Endothelial cell of umbilical vein (primary cell): ENCODE measurements around the gene GOLT1A. TPM values are rescaled to one million over a fixed set of nuclear protein-coding genes. Genes with fewer than 3 reads are reported as not detected.

Experiments used
- BruUV-seq: library from RNA; stranded (reverse); fragments of 400-500 nt; replicated peaks from 2 replicates; lab custom pipeline; 2021; lab: Mats Ljungman, UMichigan
- CTCF ChIA-PET: fragments of 300-600, 350-600 bp; sonication (Branson Sonifier 250); formaldehyde crosslinking; loops from one replicate; lab custom pipeline; 2021; ENCODE audit warnings: antibody characterized with exemption, inconsistent platforms; lab: Charles Lee
- POLR2A ChIA-PET: fragments of 300-600, 350-600 bp; sonication (Branson Sonifier 250); formaldehyde crosslinking; loops from one replicate; lab custom pipeline; 2021; ENCODE audit warnings: antibody characterized with exemption, inconsistent platforms; lab: Charles Lee
- DNase-seq: peaks from one replicate; pipeline ENCODE4 v3.0.0-alpha.2; 2011; ENCODE audit warnings: low read depth, low spot score
- FAIRE-seq: peaks from 2 replicates; lab custom pipeline; 2011; peaks lifted over from hg19 to GRCh38; lab: Jason Lieb, UNC
- H2AFZ ChIP-seq: 2 replicates; pipeline ENCODE4 v1.6.0; 2012; ENCODE audit warnings: low read depth, low read length, control low read depth, inconsistent platforms
- H3K27ac ChIP-seq: 2 replicates; pipeline ENCODE4 v1.5.1; 2011; ENCODE audit warnings: low read depth, mild to moderate bottlenecking, control low read depth, low read length, moderate library complexity; ENCODE audit not compliant: insufficient read depth
- H3K27me3 ChIP-seq, 2 experiments: 2 replicates each; pipeline versions ENCODE4 v1.6.0 to v1.6.1; 2011; ENCODE audit warnings: low read length in 2 of 2, mixed read lengths in 1 of 2; ENCODE audit not compliant: control insufficient read depth in 2 of 2, insufficient read depth in 2 of 2
- H3K36me3 ChIP-seq, 2 experiments: 2 replicates in 1 of 2; 3 replicates in 1 of 2; pipeline ENCODE4 v1.5.1; 2011; ENCODE audit warnings: low read length in 2 of 2, mild to moderate bottlenecking in 1 of 2, moderate library complexity in 1 of 2; ENCODE audit not compliant: control insufficient read depth in 2 of 2, insufficient read depth in 2 of 2; ENCODE audit errors: extremely low read depth in 1 of 2
- H3K4me1 ChIP-seq: 3 replicates; pipeline ENCODE4 v1.5.1; 2011; ENCODE audit warnings: mild to moderate bottlenecking, low read length; ENCODE audit not compliant: control insufficient read depth, insufficient read depth; ENCODE audit errors: extremely low read depth
- H3K4me2 ChIP-seq: 2 replicates; pipeline ENCODE4 v1.6.1; 2011; ENCODE audit warnings: low read length, control low read depth, mixed read lengths; ENCODE audit not compliant: insufficient read depth
- H3K4me3 ChIP-seq, 3 experiments: fragments of 200-600 bp in 1 of 3; sonication (generic), shearing (Covaris generic) in 1 of 3; replicated peaks in 1 of 3; 2 replicates each; pipeline ENCODE4 v1.5.1; 2011 to 2016; ENCODE audit warnings: control low read depth in 3 of 3, low read length in 3 of 3, mild to moderate bottlenecking in 2 of 3, inconsistent platforms in 1 of 3, low read depth in 1 of 3, moderate library complexity in 1 of 3; ENCODE audit not compliant: insufficient read depth in 1 of 3
- H3K79me2 ChIP-seq: 2 replicates; pipeline ENCODE4 v1.6.0; 2012; ENCODE audit warnings: low read length, inconsistent platforms; ENCODE audit not compliant: control insufficient read depth, insufficient read depth
- H3K9ac ChIP-seq: replicated peaks from 2 replicates; pipeline ENCODE3; 2011; ENCODE audit warnings: low read length, control low read depth; ENCODE audit not compliant: insufficient read depth; ENCODE audit errors: extremely low read depth
- H3K9me1 ChIP-seq: replicated peaks from 3 replicates; pipeline ENCODE4 v1.6.0; 2011; ENCODE audit warnings: mild to moderate bottlenecking, low read length; ENCODE audit not compliant: control insufficient read depth, insufficient read depth; ENCODE audit errors: extremely low read depth
- H3K9me3 ChIP-seq: replicated peaks from 2 replicates; pipeline ENCODE4 v1.5.1; 2012; ENCODE audit warnings: low read length, inconsistent platforms; ENCODE audit not compliant: control insufficient read depth, insufficient read depth
- H4K20me1 ChIP-seq: replicated peaks from 2 replicates; pipeline ENCODE3; 2011; ENCODE audit warnings: mild to moderate bottlenecking, low read length; ENCODE audit not compliant: control insufficient read depth, insufficient read depth; ENCODE audit errors: extremely low read depth
- EZH2 ChIP-seq: IDR thresholded peaks from 2 replicates; pipeline ENCODE4 v1.6.1; 2012; ENCODE audit warnings: borderline replicate concordance, low read depth, mild to moderate bottlenecking, moderate library complexity, low read length, inconsistent platforms; ENCODE audit not compliant: severe bottlenecking
- FOS ChIP-seq: IDR thresholded peaks from 2 replicates; pipeline ENCODE4 v1.6.1; 2011; ENCODE audit warnings: mild to moderate bottlenecking, low read length, moderate library complexity, borderline replicate concordance; ENCODE audit not compliant: insufficient read depth
- GATA2 ChIP-seq: IDR thresholded peaks from 2 replicates; pipeline ENCODE4 v1.7.0; 2011; ENCODE audit warnings: low read depth, mild to moderate bottlenecking, moderate library complexity, mixed read lengths, low read length; ENCODE audit not compliant: insufficient read length, insufficient read depth
- JUN ChIP-seq: IDR thresholded peaks from 2 replicates; pipeline ENCODE4 v1.6.1; 2011; ENCODE audit warnings: borderline replicate concordance, low read depth; ENCODE audit not compliant: insufficient read length, insufficient read depth
- MYC ChIP-seq: IDR thresholded peaks from one replicate; pipeline ENCODE4 v1.6.1; 2011; ENCODE audit warnings: mild to moderate bottlenecking, low read depth, low read length
- POLR2A ChIP-seq: IDR thresholded peaks from 2 replicates; pipeline ENCODE4 v1.6.1; 2012; ENCODE audit warnings: low read depth, mild to moderate bottlenecking, control low read depth, low read length
- POLR2AphosphoS5 ChIP-seq: IDR thresholded peaks from 2 replicates; pipeline ENCODE4 v1.6.1; 2012; ENCODE audit warnings: low read depth, mild to moderate bottlenecking, control low read depth, low read length, moderate library complexity; ENCODE audit not compliant: insufficient read depth
- dilution Hi-C: fragments of 300-500 bp; cut with MboI; formaldehyde crosslinking; loops from one replicate; pipeline ENCODE4 v1.15.0; 2019; ENCODE audit warnings: low sequenced_read_pairs; ENCODE audit not compliant: extremely low pct_ligation_motif_present
- intact Hi-C: fragments of 100-400 bp; cut with micrococcal nuclease; formaldehyde crosslinking; loops from one replicate; pipeline ENCODE4 v1.10.0; 2022
- polyA plus RNA-seq, 4 experiments: library from polyadenylated mRNA; depleted of rRNA in 3 of 4; stranded (reverse) in 3 of 4; unstranded in 1 of 4; fragments of >200 nt; gene quantifications; 2 replicates each; pipeline versions ENCODE4 v1.2.1 to v1.2.3, GENCODE V29; 2011 to 2012; ENCODE audit warnings: missing spikeins in 1 of 4
- total RNA-seq: library from RNA; stranded (reverse); gene quantifications from 2 replicates; pipeline ENCODE4 v1.2.3, GENCODE V29; 2021
- TF ChIP-seq, protein P1 (sequence below), 2 donors: IDR thresholded peaks; 1 replicate in 1 of 2; 2 replicates in 1 of 2; pipeline ENCODE4 v1.5.1; 2011; ENCODE audit warnings: low read length in 2 of 2, mild to moderate bottlenecking in 2 of 2, moderate library complexity in 2 of 2, control low read depth in 1 of 2, inconsistent platforms in 1 of 2, low read depth in 1 of 2; ENCODE audit not compliant: insufficient read depth in 1 of 2; ENCODE audit errors: extremely low read depth in 1 of 2
- TF ChIP-seq, protein P2 (sequence below): IDR thresholded peaks from 2 replicates; pipeline ENCODE4 v1.6.1; 2011; ENCODE audit not compliant: insufficient read depth, insufficient read length

GOLT1A gene
- total and polyA plus RNA-seq, 2 donors (not counting 3 experiments of a cell fraction or from before 2014, with no cell fraction given) = not detected

DNA sequence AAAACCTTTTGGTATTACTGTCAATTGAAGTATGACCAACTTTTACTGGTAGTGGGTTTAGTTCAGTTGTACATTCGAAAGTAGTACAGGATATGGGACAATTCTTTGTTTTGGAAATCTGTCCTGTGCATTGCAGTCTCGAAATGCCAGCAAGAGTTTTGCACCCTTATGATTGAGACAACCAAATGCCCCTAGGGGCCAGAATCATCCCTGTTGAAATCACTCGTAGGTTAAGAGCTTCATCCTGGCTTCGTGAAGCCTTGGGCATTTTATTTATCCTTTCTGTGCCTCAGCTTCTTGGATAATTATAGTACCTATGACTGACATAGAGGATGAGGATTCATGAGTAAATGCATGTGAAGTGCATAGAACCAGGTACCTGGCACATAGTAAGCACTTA is 2.4 kb upstream of the GOLT1A start:
- no TSS peak for BruUV-seq
- dilution Hi-C loops = no loop called here
- no peak overlapping the region for H3K4me3 ChIP-seq
- TF ChIP-seq, protein P1, sequence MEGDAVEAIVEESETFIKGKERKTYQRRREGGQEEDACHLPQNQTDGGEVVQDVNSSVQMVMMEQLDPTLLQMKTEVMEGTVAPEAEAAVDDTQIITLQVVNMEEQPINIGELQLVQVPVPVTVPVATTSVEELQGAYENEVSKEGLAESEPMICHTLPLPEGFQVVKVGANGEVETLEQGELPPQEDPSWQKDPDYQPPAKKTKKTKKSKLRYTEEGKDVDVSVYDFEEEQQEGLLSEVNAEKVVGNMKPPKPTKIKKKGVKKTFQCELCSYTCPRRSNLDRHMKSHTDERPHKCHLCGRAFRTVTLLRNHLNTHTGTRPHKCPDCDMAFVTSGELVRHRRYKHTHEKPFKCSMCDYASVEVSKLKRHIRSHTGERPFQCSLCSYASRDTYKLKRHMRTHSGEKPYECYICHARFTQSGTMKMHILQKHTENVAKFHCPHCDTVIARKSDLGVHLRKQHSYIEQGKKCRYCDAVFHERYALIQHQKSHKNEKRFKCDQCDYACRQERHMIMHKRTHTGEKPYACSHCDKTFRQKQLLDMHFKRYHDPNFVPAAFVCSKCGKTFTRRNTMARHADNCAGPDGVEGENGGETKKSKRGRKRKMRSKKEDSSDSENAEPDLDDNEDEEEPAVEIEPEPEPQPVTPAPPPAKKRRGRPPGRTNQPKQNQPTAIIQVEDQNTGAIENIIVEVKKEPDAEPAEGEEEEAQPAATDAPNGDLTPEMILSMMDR (IDR thresholded peaks at IDR 0.05; ENCODE audit: extremely low read depth in 1 of 2, insufficient read depth in 1 of 2, low read depth in 1 of 2, low read length in 2 of 2) = no peak
- TF ChIP-seq POLR2A (no peak), EZH2 (no peak), POLR2AphosphoS5 (no peak), GATA2 (no peak), FOS (no peak), JUN (no peak), MYC (no peak)
- TF ChIP-seq, protein P2, sequence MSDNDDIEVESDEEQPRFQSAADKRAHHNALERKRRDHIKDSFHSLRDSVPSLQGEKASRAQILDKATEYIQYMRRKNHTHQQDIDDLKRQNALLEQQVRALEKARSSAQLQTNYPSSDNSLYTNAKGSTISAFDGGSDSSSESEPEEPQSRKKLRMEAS = no peak
- no peak overlapping the region for H3K4me2 ChIP-seq
- intact Hi-C loops = no loop called here
- no peak overlapping the region for H3K9ac ChIP-seq
- no peak overlapping the region for H2AFZ ChIP-seq
- H3K9me1 ChIP-seq = no peaks in the 10 kb centered on the region
- POLR2A ChIA-PET = no interaction called here
- H3K9me3 ChIP-seq = no peaks in the 10 kb centered on the region
- H3K27ac ChIP-seq = no peak overlapping the region
- no peaks in the 10 kb centered on the region for H3K27me3 ChIP-seq
- CTCF ChIA-PET = interaction anchor here (1.4 to 6.3 kb wide), 8 partner anchors 10 to 287 kb away, joined by 3 to 176 read pairs (median 20); partner anchors contain the start of genes PLEKHA6 and REN
- no peaks in the 10 kb centered on the region for H3K36me3 ChIP-seq
- no peaks in the 10 kb centered on the region for H3K79me2 ChIP-seq
- no peaks in the 10 kb centered on the region for H3K4me1 ChIP-seq
- FAIRE-seq = no peak
- H4K20me1 ChIP-seq = no peaks in the 10 kb centered on the region
- no peak for DNase-seq
